ENCODE data around the gene VPS25. TPM values are rescaled to one million over a fixed set of nuclear protein-coding genes. Genes with fewer than 3 reads are reported as not detected.
"Not testable (repeated sequence)": the region's sequence is repeated elsewhere in the genome, so short reads cannot be mapped to it uniquely, and the experiment has no call there.

VPS25 gene
- 85.2 and 95.4 TPM in 2 replicates for total RNA-seq (2014; rRNA removed; shearing (Covaris generic))

DNA sequence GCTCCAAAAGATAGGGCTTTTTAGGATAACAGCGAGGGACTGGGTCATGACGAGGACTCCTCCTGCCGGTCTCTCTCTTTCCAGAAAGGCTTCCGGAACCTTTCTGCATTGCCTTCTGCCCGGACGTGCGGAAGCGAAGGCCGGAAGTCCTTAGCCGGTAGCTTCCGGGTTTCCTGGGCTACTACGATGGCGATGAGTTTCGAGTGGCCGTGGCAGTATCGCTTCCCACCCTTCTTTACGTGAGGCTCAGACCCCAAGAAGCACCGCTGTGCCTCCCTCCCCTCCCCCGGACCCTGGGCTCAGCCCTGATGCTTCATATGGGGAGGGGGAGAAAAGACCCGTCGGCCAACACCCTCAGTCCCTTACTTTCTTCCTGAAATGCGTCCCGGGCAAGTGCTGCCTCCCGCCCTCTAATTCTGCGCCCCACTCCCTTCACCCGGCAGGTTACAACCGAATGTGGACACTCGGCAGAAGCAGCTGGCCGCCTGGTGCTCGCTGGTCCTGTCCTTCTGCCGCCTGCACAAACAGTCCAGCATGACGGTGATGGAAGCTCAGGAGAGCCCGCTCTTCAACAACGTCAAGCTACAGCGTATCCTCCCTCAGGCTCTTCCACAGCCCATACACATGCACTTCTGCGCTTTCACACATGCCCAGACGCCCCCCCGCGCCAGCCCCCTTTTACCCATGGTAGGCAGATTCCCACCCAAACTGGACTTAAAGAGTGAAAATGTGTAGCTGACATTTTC lies at the start of gene VPS25:
TSS of gene VPS25 (plus strand) at position 160 of the 746 bp plus-strand sequence. CDS start at position 187, 27 bp downstream.
- DNase-seq (ENCODE audit: low spot score), result peak; percentile 79

GRCh38 chr17:42723636-42724035 lies 49.6 kb upstream of the VPS25 start:
- no peak for DNase-seq (ENCODE audit: low spot score)

- no peak for DNase-seq (ENCODE audit: low spot score)
Observed at GRCh38 chr17:42725143-42725542, 48.1 kb upstream of the VPS25 start.

GRCh38 chr17:42740699-42741098 lies 32.5 kb upstream of the VPS25 start:
- DNase-seq (ENCODE audit: low spot score), result no peak

DNA sequence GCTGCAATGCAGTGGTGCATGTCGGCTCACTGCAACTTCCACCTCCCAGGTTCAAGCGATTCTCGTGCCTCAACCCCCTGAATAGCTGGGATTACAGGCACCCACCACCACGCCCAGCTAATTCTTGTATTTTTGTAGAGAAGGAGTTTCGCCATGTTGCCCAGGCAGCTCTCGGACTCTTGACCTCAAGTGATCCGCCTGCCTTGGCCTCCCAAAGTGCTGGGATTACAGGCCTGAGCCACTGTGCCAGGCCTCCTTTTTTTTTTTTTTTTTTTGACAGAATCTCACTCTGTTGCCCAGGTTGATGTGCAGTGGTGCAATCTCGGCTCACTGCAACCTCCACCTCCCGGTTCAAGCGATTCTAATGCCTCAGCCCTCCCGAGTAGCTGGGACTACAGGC lies 30.3 kb upstream of the VPS25 start:
- DNase-seq (ENCODE audit: low spot score), result not testable (repeated sequence)

GRCh38 chr17:42743595-42744282 lies 29.5 kb upstream of the VPS25 start:
- DNase-seq (ENCODE audit: low spot score), result no peak

- DNase-seq (ENCODE audit: low spot score), result peak; percentile 30
Observed at GRCh38 chr17:42744283-42744805, 28.9 kb upstream of the VPS25 start.

DNA sequence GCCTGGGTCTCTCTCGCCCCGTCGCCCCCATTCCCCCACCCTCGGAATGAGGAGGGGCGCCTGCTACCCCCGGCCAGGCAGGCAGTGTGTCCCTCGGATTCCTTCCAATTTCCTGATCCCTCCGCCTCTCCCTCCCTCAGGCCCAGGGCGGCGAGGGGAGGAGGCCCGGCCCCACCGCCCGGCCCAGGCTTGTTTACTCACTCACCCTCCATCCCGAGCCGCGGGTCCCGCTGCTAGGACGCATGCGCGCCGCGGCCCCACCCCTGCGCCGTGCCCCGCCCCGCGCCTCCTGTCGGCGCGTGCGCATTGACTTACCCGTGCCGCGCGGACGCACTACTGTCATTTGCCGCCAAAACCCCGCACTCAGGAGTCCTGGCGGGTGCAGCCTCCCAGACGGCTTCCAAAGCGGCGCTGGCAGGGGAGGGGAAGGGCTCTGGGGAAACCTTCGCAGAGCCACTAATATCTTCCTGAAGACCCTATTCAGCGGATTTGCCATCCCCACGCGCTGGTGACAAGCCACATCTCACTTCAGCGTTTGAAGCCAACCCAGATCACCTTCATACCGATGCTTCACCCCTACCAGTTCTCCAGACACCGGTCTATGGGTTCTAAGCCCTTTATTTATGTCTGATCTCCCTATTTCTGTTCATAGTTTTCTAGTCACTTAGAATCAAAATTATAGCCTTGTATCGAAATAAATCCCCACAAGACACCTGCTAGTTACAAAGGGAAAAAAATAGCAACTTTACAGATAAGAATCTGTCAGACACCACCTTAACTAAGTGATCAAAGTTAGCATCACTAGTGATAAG lies 28.2 kb upstream of the VPS25 start, which contains the start of gene EZH1:
TSS of gene EZH1 (minus strand) at position 235 of the 812 bp plus-strand sequence. CDS start 16,099 bp downstream, outside the sequence.
- peak; percentile 86 for DNase-seq (ENCODE audit: low spot score)

- no peak for DNase-seq (ENCODE audit: low spot score)
Observed at GRCh38 chr17:42748202-42748907, 24.9 kb upstream of the VPS25 start.

- DNase-seq (ENCODE audit: low spot score), result no peak
Observed at GRCh38 chr17:42748908-42749798, 24.1 kb upstream of the VPS25 start.

- DNase-seq (ENCODE audit: low spot score), result no peak
Observed at GRCh38 chr17:42750739-42751344, 22.4 kb upstream of the VPS25 start.

- no peak for DNase-seq (ENCODE audit: low spot score)
Observed at GRCh38 chr17:42751628-42752027, 21.6 kb upstream of the VPS25 start.

GRCh38 chr17:42754782-42755181 lies 18.5 kb upstream of the VPS25 start:
- no peak for DNase-seq (ENCODE audit: low spot score)

GRCh38 chr17:42759982-42760651 lies 13.1 kb upstream of the VPS25 start:
- no peak for DNase-seq (ENCODE audit: low spot score)

- DNase-seq (ENCODE audit: low spot score), result no peak
Observed at GRCh38 chr17:42760652-42761581, 12.3 kb upstream of the VPS25 start, which contains the start of gene RAMP2. Gene RAMP2, plus strand, starts transcription at chr17:42761227. Its CDS starts 35 bp downstream, at chr17:42761262.

DNA sequence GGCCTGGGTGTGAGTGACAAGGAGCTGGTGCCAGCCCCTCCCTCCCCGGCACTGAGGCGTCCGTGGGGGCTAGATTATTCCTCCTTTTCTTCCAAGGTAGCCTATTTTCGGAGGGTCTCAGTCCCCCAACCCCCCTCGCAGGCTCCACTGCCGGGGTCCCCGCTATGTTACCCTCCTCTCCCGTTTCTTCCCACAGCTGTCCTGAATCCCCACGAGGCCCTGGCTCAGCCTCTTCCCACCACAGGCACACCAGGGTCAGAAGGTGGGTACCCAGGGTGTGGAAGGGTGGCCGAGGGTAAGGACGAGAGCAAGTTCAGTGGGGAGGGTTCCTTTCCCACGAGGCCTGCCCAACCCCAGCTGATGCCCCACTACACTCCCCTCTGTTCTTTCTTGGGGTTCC lies 11.6 kb upstream of the VPS25 start:
- no peak for DNase-seq (ENCODE audit: low spot score)

DNA sequence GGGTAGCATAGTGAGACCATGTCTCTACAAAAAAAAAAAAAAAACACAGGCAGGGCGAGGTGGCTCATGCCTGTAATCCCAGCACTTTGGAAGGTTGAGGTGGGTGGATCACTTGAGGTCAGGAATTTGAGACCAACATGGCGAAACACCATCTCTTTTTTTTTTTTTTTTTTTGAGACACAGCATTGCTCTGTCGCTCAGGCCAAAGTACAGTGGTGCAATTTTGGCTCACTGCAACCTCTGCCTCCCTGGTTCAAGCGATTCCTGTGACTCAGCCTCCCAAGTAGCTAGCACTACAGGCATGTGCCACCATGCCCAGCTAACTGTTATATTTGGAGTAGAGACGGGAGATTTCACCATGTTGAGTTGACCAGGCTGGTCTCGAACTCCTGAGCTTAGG lies 7.1 kb upstream of the VPS25 start:
- no peak for DNase-seq (ENCODE audit: low spot score)

- DNase-seq (ENCODE audit: low spot score), result no peak
Observed at GRCh38 chr17:42767512-42767911, 5.7 kb upstream of the VPS25 start.
